Stimulated activated CD8-positive, alpha-beta memory T cell treated with anti-CD3 and anti-CD28 coated beads, Interleukin-2, amount 100 ng/mL, for 48 hours (primary cell): ENCODE results near the gene TMTC2.
"Not testable (repeated sequence)": the region's sequence is repeated elsewhere in the genome, so short reads cannot be mapped to it uniquely, and the experiment has no call there.

Experiments used
- DNase-seq, 2 donors: peaks; one replicate each; pipeline ENCODE4 v3.0.0-alpha.2; 2020; ENCODE audit warnings: low read depth in 2 of 2

The TMTC2 gene

DNA sequence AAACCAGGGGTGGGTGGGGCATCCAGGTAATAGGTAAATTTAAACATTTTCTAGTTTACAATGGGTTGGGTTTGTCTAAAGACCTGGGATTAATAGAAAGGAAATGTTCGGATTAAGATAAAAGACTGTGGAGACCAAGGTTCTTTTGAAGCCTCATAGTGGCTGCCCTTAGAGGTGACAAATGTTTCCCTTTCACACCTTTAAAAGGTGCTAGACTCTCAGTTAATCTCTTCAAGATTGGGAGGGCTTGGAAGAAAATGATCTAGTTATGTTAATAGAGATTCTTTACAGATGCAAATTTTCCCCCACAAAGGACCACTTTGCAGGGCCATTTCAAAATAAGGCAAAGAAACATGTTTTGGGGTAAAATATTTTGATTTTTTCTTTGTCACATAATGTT lies 39.0 kb downstream of the TMTC2 start:
- DNase-seq: no peak

DNA sequence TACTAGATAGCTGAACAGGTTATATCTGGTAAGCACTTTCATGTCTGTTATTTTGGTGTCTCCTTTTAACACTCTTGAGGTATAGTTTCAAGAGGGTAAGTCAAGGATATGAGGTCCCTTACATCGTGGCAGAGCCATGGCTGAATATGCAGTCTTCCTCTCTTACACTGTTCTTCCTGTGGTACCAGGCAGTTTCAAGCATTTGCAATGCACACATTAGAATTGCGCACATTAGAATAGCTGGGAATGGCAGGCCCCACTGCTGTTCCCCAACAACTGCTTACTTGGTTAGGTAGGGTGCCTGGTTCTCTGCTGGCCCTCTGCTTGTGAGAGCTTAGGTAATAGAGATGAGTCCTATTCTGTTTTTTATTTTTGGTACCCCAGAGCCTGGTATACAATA lies 41.2 kb downstream of the TMTC2 start:
- DNase-seq: no peak

DNA sequence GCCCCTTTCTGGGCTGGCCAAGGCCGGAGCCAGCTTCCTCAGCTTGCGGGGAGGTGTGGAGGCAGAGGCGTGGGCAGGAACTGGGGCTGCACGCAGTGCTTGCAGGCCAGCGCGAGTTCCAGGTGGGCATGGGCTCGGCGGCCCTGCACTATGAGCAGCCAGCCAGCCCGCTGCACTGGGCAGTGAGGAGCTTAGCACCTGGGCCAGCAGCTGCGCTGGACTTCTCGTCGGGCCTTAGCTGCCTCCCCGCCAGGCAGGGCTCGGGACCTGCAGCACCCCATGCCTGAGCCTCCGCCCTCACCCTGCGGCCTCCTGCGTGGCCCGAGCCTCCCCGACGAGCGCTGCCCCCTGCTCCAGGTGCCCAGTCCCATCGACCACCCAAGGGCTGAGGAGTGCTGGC lies 42.0 kb downstream of the TMTC2 start:
- DNase-seq: no peak

DNA sequence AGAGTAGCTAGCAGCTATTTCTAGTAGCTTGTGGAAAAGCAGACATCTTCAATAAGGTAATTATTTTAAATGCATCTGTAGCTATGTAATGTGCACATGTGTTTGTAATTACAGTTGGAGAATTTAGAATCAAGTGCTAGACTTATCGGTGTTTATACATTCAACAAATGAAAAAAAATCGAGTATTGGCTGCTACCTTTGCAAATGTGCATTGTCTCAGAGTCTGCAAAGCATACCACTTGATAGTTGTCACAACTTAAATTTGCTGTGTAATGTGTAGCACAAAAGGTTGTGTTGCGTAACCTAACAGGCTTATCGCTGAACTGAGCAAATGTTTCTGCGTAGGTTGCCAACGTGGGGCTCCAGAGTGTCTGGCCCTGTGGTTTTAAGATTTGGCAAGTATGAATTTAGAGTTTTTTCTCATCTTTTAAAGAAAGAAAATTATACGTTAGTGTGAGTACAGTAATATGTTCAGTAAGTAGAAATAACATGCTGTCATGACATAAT lies 44.3 kb downstream of the TMTC2 start:
- DNase-seq: no peak

DNA sequence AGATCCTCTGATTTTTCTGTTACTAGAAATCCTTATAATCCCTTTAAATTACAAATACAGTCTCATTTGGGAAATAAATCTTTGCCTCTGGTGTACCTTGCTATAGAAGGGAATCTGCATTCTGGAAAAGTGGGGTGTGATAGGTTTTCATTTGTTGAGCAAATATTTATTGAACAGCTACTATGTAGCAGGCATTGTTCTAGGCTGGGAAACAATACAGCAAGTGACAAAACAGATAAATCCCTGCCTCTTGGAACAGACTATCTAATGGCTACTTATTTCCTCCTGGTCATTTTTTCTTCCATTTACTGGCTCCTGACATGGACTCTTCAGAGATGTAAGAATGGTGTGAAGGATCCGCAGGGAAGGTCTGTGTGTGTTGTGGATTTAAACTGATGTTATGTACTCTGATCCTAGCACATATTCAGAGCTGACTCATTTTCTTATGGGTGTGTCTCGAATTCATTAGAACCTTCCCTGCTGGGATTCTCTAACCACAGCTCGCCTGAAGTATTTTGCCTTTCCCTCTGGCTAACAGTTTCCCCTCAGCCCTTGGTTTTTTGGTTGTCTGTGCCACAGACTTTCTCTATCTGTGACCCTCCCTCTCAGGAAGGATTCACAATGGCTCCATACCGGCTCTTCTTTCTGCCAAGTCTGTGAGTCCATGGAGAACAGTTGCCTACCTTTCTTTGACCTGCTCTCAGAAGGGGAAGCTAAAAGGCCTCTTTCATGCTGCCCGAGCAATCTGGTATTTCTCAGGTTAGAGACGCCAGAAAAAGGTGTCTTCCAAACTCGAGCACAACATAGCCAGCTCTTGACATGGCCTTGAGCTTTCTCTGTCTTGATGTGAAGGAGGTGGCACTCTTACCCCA lies 53.7 kb downstream of the TMTC2 start:
- no peak for DNase-seq

DNA sequence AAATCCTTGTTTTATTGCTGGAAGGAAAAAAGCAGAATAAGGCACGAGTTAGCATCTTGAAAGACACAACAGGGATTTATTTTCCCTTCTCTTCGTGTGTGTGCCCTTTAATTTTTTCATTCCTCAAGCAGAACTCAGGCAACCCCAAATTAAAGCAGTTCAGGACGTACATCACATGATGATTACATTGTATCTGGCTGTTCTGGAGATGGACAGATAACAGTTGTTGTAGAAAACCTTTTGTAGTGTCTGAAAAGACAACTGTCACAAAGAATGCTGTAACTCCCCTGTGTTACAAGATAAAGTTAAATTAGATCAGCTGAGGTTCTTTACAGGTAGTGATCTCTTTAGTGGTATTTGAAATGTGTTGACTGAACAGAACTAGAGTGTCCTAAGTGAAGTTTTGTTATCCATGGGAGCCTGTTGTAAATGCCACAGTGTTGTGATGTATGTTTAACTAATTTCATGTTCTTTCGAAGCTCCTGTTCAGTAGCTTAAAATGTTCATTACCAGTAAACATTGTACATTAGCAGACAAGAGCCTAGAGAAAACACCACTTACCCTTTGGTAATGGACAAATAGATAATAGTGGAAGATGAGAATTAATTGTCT lies 58.5 kb downstream of the TMTC2 start:
- no peak for DNase-seq

DNA sequence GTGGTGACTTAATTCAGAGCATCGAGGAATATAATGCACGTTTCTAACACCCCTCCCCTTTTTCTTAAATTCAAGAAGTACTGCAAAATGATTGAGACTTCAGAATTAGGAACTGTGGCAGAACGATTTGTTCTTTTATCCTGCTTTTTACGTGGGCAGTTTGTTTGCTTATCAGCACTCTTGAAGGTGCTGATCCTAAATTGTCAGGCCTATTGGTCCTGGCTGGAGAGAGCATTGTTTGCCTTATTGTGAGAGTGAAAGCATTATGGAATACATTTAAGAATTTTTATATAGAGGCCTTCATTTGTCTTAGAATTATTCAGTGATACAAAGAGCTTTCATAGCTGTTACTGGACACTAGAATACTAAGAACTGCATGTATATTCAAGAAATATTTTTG lies 59.1 kb downstream of the TMTC2 start:
- DNase-seq: no peak

DNA sequence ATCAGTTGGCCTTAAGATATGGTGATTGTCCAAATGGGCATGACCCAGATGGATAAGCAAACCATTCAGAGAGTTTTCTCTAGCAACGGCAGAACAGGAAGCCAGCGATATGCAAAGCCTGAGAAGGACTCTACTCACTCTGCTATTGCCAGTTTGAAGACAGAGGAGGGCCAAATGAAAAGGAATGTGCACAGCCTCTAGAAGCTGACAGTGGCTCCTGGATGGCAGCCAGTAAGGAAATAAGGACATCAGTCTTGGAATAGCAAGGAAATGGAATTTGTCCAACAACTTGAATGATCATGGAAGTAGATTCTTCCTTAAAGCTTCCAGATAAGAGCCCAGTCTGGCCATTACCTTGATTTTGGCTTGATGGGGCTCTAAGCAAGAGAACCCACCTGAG lies 60.0 kb downstream of the TMTC2 start:
- DNase-seq: no peak

DNA sequence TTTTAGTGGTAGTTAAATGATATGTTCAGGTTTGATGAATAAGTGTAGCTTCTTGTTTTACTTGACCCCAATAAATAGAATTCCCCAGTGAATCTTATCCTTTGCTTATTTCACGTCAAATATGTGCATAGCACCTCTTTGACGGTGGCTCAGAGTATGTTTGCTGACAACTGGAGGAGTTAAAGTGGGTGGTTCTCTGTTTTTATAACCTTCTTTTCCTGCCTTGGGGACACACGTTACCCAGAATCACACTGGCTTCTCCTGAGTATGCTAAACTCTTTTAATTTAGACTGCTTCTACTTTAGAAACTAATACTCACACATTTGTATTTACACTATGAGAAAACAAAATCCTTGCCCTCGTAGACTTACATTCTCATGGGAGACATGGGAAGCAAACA lies 62.3 kb downstream of the TMTC2 start:
- DNase-seq: no peak

DNA sequence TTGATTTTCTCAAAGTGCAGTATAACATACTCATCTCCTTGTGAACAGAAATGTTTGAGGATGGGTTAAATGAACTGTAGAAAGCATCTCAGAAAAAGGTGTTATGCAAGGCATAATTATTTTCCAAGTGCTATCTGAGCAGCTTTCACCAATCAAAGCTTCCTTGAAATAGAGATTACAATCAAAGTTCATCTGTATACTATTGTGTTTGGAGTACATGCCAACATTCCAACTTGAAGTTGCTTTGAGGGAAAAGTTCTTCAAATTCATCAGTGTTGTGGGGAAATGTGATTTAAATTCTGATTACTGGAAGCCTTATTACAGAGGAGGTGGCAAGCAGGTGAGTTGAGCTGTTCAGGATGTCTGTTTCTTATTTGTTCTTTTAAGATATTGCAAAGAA lies 68.2 kb downstream of the TMTC2 start:
- DNase-seq: no peak

DNA sequence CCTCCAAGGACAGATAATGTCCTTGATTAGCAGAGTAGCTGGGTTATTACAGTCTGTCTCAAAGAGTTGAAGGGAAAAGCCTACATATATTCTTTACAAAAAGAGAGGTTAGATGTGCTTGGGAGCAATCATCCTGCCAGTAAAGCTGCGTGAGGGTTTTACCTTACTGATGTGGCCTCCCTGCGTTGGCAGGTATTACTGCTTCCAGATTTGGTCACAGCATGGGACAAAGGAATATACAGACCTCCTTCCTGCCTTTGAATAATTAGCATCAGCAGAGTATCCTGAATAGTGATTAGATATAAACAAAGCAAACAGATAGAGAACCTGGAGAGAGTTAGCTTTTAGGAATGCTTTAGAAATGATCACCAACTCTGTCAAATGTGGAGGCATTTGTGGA lies 69.6 kb downstream of the TMTC2 start:
- DNase-seq: no peak

DNA sequence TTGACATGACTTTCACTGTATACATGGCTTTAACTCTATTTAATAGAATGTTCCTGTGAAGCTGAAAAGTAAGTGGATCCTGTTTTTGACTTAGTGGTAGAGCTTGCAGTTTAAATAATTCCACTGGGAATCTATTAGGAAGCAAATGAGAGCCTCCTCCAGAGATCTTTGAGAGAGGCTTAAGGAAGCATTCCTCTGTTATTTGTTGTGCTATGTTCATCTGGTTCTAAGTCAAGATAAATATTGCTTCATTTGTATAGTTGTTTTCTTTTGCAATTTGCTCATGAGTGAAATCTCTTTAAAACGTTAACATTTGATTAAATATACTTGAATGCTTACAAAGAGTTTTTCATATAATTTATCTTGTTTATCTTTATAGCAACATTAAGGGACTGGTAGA lies 70.4 kb downstream of the TMTC2 start:
- no peak for DNase-seq

DNA sequence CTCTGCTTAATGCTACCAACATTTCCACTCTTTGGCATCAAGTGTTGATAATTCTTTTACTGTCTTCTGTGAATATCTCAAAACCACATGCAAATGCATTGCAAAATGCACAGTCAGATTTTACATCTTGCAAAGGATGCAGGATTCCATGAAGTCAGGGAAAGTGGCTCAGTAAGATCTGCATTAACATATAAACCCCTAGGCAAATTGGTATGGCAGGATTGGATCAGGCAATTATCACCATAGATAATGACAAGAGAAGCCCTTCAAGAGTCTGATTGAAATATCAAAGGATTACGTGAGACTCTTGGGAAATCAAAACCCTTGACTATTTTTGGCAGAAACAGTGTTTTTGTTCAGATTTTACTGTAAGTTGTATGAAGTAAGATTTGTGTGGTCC lies 71.0 kb downstream of the TMTC2 start:
- no peak for DNase-seq

DNA sequence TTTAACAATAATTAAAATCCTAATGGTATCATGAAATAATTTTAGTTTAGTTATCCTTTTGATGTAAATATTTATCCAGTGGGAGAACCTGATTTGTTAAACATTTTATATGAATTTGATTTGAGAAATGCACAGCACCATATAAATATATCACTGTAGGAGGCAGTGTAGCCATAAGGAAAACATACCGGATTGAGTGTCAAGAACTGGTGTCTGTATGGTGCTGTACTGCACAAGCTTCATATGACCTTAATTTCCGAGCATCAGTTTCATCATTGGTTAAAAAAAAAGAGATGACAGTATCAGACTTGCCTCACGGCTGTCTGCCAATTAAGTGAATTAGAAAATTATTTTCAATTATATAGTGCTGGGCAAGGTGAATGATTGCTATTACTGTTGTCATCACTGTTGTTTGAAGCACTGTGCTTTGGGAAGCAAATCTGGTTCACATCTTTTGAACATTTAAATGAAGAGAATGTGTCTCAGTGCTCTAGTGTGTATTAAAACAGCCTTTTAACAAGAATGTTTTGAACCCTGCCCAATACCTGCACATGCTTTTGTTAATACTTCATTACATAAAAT lies 72.1 kb downstream of the TMTC2 start:
- DNase-seq: no peak

DNA sequence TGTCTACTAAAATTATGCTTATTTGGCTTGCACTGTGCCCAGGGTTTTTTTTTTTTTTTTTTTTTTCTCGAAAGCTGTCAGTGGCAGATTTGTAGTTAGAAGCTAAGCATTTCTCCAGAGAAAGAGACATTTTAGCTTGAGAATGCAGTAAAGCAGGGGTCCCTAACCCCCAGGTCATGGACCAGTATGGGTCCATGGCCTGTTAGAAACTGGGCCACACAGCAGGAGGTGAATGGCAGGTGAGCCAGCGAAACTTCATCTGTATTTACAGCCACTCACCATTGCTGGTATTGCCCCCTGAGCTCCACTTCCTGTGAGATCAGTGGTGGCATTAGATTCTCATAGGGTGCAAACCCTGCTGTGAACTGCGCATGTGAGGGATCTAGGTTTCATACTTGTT lies 73.7 kb downstream of the TMTC2 start:
- no peak for DNase-seq

DNA sequence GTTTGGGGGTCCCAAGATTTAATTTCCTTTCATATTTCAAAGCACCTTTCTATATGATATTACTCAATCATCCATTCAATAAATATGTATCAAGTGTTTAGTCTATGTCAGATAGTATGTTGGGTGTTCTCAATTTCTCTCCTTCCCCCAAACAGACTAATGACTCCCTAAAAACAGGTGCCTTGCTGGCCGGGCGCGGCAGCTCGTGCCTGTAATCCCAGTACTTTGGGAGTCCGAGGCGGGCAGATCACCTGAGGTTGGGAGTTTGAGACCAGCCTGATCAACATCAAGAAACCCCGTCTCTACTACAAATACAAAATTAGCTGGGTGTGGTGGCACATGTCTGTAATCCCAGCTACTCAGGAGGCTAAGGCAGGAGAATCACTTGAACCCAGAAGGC lies 78.5 kb downstream of the TMTC2 start:
- not testable (repeated sequence) for DNase-seq

DNA sequence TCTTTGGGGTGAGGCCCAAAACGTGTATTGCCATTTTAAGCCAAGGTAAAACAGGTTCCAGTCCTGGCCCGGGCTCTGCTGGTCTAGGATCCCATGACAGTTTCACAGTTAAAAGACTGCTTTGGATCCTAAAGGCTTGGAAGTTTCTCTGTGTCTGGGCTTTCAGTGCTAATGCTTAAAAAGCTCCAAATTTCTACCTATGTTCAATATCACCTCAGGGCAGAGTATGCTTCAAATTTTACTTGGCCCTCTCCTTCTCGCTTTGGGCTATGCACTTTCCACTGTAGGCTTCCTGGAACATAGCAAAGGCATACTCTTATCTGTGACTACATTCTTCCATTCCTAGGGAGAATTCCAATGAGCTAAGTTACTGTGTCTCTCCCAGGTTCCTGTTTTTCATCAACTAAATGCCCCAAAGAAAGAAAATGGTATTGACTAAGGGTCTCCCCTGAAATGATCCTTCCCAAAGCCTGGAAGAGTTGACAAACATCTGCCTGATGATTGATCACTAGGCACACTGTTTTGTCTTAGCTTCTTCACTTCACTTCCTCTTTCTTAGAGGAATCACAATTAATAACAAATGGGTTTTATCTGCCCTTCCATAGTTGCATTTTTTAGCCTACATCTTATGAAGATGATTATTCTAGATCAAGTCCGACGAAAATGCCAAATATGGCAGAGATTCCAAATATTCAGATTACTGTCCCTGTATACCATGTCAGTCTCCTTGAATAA lies 79.4 kb downstream of the TMTC2 start:
- no peak for DNase-seq

DNA sequence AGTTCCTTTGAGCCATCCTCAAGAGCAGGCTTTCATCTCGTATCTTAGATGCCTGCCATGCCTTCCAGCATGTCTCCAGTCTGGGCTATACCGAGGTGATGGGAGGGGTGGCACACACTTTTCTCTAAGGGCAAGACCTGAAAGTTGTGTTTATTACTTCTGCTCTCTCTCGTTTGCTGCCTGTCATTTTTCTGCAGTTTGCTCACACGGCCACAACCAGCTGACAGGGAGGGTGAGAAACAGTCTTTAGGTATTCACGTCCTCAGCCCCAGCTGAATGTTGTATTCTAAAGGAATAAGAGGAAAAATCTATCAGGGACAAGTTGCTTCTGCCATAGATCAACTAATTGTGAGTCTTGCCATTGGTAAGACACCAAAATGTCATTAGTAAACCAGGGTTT lies 88.0 kb downstream of the TMTC2 start:
- no peak for DNase-seq

DNA sequence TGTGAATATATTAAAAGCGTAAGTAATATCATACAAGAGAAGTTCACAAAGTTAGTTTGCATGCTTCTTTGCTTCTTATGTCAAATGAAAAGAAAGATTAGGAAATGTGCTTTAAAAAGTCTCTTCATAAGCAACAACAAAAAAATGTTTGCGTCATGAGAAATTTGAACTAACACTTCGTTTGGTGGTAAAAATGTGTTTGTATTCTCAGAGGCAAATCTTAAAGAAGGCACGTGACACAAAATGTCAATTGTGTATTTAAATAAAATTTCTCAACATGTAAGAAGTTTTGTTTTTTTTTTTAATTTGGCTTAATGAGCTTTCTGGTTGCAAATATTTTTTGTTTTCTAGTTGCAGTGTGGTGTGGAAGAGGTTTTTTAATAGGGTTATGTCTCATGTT lies 93.8 kb downstream of the TMTC2 start:
- DNase-seq: no peak

DNA sequence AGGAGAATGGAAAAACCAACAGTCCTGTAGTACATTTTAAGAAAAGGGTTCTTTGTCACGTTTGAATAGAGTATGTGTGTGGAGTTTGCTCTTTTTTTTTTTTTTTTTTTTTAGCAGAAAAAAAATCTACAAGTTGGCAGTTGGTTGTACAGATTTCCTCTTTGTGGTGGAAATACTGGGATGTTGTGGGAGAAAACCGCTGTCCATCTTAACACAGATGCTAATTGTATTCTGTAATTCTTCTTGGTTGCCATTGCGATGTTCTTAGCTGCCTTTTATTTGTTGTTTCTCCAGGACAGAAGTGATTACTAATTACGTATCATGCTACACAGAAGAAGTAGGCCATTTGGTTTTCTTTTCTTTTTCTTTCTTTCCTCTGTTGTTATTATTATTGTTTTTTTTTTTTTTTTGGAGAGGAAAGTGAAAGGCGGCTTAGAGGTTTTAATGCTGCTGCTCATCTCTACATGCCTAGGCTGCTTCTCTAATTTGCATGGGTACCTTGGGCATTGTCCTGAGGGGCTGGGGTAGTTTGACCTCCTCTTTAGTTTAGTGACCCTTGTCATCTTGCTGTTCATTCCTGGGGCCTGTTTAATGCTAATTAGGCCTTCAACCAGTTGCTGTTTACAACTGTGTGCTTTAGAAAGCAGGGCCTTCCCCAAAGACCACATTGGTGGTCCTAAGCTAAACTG lies 94.7 kb downstream of the TMTC2 start:
- no peak for DNase-seq

DNA sequence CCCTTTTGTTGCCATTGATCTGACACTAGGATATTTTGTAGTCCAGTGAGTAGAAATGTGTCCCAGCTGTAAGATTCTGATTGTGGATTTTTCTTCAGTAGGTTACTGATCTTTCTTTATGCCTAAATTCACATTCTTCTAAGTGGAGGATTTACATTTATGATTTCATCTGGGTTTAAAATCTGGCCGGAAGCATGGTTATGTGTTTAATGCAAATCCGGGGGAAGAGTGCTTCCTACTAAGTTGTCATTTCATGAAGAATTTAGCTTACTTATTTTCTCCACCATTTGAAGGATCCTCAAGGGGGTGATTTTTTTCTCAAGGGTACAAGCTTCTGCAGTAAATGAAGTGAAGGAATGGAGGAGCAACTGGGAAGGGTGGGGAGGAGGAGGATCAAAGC lies 96.7 kb downstream of the TMTC2 start:
- no peak for DNase-seq

DNA sequence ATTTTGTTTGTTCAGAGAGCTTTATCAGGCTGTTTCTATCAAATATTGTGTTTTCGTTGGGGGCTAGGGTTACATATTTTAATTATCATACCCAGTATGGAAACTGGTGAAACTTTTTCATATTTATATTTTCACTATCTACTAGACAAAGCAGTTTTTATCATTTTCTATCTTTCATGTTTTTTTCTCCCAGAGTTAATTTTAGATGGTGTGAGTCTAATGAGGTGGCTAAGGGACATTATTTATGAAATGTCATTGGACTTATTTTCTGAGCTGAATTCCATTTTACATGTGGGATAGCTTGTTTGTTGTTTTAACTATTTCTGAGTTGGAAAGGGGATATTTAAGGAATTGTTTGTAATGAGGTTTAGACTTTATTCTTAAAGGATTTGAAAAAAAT lies 100.3 kb downstream of the TMTC2 start:
- no peak for DNase-seq
